Ishikawa (cell line): Measurements from ENCODE around the gene CDK19.

Experiments used
- CEBPB ChIP-seq: IDR thresholded peaks from 2 replicates; pipeline ENCODE4 v1.6.1; 2012
- CREB1 ChIP-seq: IDR thresholded peaks from 2 replicates; pipeline ENCODE4 v1.6.1; 2012; ENCODE audit warnings: low read depth
- EGR1 ChIP-seq: IDR thresholded peaks from 2 replicates; pipeline ENCODE4 v1.6.1; 2012
- EP300 ChIP-seq: IDR thresholded peaks from 2 replicates; pipeline ENCODE4 v1.6.1; 2012; ENCODE audit warnings: borderline replicate concordance
- FOXM1 ChIP-seq: IDR thresholded peaks from 2 replicates; pipeline ENCODE4 v1.6.1; 2012; ENCODE audit warnings: low read depth, borderline replicate concordance
- MAX ChIP-seq: IDR thresholded peaks from 2 replicates; pipeline ENCODE4 v1.6.1; 2012
- RAD21 ChIP-seq: IDR thresholded peaks from 2 replicates; pipeline ENCODE4 v1.6.1; 2012; ENCODE audit warnings: low read depth
- TCF12 ChIP-seq: IDR thresholded peaks from 2 replicates; pipeline ENCODE4 v1.6.1; 2012; ENCODE audit warnings: low read depth
- YY1 ChIP-seq: IDR thresholded peaks from 2 replicates; pipeline ENCODE4 v1.6.1; 2012; ENCODE audit warnings: low read depth

GRCh38 chr6:110643175-110643574 lies 172.1 kb downstream of the CDK19 start:
- no peak for TF ChIP-seq CEBPB
- no peak for TF ChIP-seq TCF12
- no peak for TF ChIP-seq MAX
- no peak for TF ChIP-seq CREB1
- no peak for TF ChIP-seq EP300
- no peak for TF ChIP-seq EGR1
- TF ChIP-seq RAD21: no peak
- no peak for TF ChIP-seq YY1
- TF ChIP-seq FOXM1: no peak
